CD4-positive, alpha-beta memory T cell (primary cell): ENCODE results near the gene LYPD3. TPM values are rescaled to one million over a fixed set of nuclear protein-coding genes. Genes with fewer than 3 reads are reported as not detected.
A peak's percentile ranks its signal among the peaks of the same experiment; 100 is the strongest.

ENCODE experiments used
- CTCF ChIA-PET: fragments of 350-600 bp; sonication (Branson Sonifier 250); formaldehyde crosslinking; loops from one replicate; lab custom pipeline; 2021; ENCODE audit warnings: inconsistent platforms; ENCODE audit not compliant: partially characterized antibody; lab: Charles Lee
- POLR2A ChIA-PET: fragments of 350-600 bp; sonication (Branson Sonifier 250); formaldehyde crosslinking; loops from one replicate; lab custom pipeline; 2021; ENCODE audit not compliant: partially characterized antibody; lab: Charles Lee
- DNase-seq, 5 donors: peaks; one replicate each; pipeline versions ENCODE4 v3.0.0 to v3.0.0-alpha.2; 2020 to 2022; ENCODE audit warnings: mixed read lengths in 1 of 5
- H3K27ac ChIP-seq: one replicate; pipeline ENCODE4 v1.7.0; 2013; ENCODE audit warnings: low read depth, low read length
- H3K27me3 ChIP-seq: 2 replicates; pipeline ENCODE4 v1.7.0; 2013; ENCODE audit warnings: mild to moderate bottlenecking, low read length, moderate library complexity; ENCODE audit not compliant: insufficient read depth
- H3K36me3 ChIP-seq: 2 replicates; pipeline ENCODE4 v1.7.0; 2013; ENCODE audit warnings: mild to moderate bottlenecking, low read length, moderate library complexity; ENCODE audit not compliant: insufficient read depth
- H3K4me1 ChIP-seq: 2 replicates; pipeline ENCODE4 v1.7.0; 2013; ENCODE audit warnings: mild to moderate bottlenecking, low read length, moderate library complexity; ENCODE audit not compliant: insufficient read depth
- H3K4me3 ChIP-seq, 2 donors: one replicate each; pipeline ENCODE4 v1.7.0; 2013; ENCODE audit warnings: low read length in 2 of 2, mild to moderate bottlenecking in 1 of 2
- H3K9me3 ChIP-seq, 2 donors: one replicate each; pipeline ENCODE4 v1.7.0; 2013; ENCODE audit warnings: low read length in 2 of 2, control low read depth in 1 of 2; ENCODE audit not compliant: control insufficient read depth in 1 of 2
- H3K27ac Mint-ChIP-seq, 7 donors: one replicate each; pipeline ENCODE4 v1.8.0; 2020 to 2021; ENCODE audit warnings: mixed read lengths in 7 of 7, mild to moderate bottlenecking in 6 of 7, inconsistent platforms in 3 of 7, moderate library complexity in 3 of 7
- H3K27me3 Mint-ChIP-seq, 2 donors: one replicate each; pipeline ENCODE4 v1.8.0; 2020 to 2021; ENCODE audit warnings: mixed read lengths in 2 of 2
- H3K36me3 Mint-ChIP-seq, 2 donors: one replicate each; pipeline ENCODE4 v1.8.0; 2020 to 2021; ENCODE audit warnings: mixed read lengths in 2 of 2, inconsistent platforms in 1 of 2, mild to moderate bottlenecking in 1 of 2
- H3K4me1 Mint-ChIP-seq, 4 donors: one replicate each; pipeline ENCODE4 v1.8.0; 2020 to 2021; ENCODE audit warnings: mixed read lengths in 4 of 4, mild to moderate bottlenecking in 1 of 4
- H3K4me3 Mint-ChIP-seq, 8 donors: one replicate each; pipeline ENCODE4 v1.8.0; 2020 to 2021; ENCODE audit warnings: mixed read lengths in 8 of 8, mild to moderate bottlenecking in 7 of 8, moderate library complexity in 6 of 8, inconsistent platforms in 3 of 8
- H3K9me3 Mint-ChIP-seq, 8 donors: one replicate each; pipeline ENCODE4 v1.8.0; 2020 to 2021; ENCODE audit warnings: mixed read lengths in 8 of 8, mild to moderate bottlenecking in 5 of 8, inconsistent platforms in 3 of 8, moderate library complexity in 1 of 8
- intact Hi-C: fragments of 100-400 bp; cut with micrococcal nuclease; formaldehyde crosslinking; loops from one replicate; pipeline ENCODE4 v1.15.1; 2023
- polyA plus RNA-seq, 2 donors: library from polyadenylated mRNA; unstranded; fragments of 300-500 nt; fragmentation: Illumina TruSeq; gene quantifications; one replicate each; pipeline ENCODE4 v1.2.3, GENCODE V29; 2021
- total RNA-seq, 2 experiments: library from RNA; stranded (reverse); gene quantifications; one replicate each; pipeline ENCODE4 v1.2.3, GENCODE V29; 2021

LYPD3 gene
- total and polyA plus RNA-seq, 4 experiments from 2014 or later = 3.3 to 5.9 (median 4.1) TPM

DNA sequence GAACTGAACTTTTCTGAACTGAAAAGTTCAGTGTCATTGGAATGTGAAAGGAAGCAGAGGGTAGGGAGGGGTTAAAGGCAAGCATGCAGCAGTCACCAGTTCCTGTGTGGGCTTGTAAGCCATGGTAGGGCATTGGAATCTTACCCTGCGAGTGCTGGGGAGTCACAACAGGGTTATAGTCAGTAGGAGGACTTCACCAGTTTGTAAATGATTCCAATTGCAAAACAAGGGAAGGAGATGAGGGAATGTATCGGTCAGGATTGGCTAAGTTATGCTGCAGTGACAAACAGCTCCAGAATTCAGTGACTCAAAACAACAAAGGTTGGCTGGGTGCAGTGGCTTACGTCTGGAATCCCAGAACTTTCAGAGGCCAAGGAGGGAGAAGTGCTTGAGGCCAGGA, 12.8 kb downstream of the LYPD3 start:
- Mint-ChIP-seq H3K36me3 (peaks cover 0 to 4% of the 10 kb centered on the region in 2 donors), H3K27ac (peak overlapping the region in 4 of 7 donors; percentile 5 to 78 (median 56)), H3K4me1 (peaks cover 0 to 13% (median 13%) of the 10 kb centered on the region in 4 donors), H3K27me3 (no peaks in the 10 kb centered on the region), H3K4me3 (no peak overlapping the region), H3K9me3 (peaks cover 0 to 5% (median 0%) of the 10 kb centered on the region in 8 donors)
- intact Hi-C loops = no loop called here
- no peaks in the 10 kb centered on the region for H3K27me3 ChIP-seq
- H3K4me1 ChIP-seq = peaks cover 6% of the 10 kb centered on the region
- H3K9me3 ChIP-seq = no peaks in the 10 kb centered on the region
- no peaks in the 10 kb centered on the region for H3K36me3 ChIP-seq
- H3K27ac ChIP-seq = no peak overlapping the region
- ChIA-PET CTCF (interaction anchor here (2.1 to 14.8 kb wide), 2 partner anchors 21 to 68 kb away, joined by 13 to 413 read pairs; no protein-coding TSS in a partner anchor), POLR2A (no interaction called here)
- no peak for DNase-seq
- no peak overlapping the region for H3K4me3 ChIP-seq

DNA sequence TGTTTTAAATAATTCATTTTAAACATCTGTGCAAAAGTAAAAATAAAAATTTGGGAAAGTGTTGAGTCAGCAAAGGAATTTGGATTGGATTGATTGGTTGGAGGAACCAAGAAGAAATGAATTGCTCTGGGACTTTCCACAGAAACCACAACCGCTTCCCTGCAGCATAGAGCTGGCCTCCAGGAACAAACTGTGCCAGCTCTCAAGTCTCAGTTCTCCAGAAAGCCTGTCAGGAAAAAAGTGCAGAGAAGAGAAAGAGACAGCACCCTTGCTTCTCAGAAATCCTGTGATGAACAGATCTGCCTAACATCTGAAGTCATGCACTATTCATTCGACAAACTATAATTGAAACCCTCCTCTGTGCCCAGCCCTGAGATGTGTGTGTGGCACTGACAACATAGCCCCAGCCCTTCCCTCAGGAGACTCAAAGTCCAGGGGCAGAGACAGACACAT, 14.8 kb downstream of the LYPD3 start:
- POLR2A ChIA-PET = interaction anchor here (0.9 to 1.8 kb wide), 3 partner anchors 11 to 69 kb away, joined by 4 to 5 read pairs (median 4); no protein-coding TSS in a partner anchor

DNA sequence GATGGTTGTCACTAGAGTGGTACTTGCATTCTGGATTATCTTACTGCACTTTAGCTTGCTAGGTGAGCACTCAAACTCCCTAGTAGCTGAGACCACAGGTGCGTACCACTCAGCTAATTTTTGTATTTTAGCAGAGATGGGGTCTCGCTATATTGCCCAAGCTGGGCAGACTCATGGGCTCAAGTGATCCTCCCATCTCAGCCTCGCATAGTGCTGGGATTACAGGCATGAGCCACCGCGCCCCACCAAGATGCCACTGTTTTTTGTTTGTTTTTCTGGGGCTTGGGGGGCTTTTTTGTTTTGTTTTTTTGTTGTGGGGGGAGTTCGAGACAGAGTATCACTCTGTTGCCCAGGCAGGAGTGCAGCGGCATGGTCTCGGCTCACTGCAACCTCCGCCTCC, 17.8 kb downstream of the LYPD3 start:
- no peak overlapping the region for H3K4me3 Mint-ChIP-seq
- DNase-seq = no peak
- H3K27me3 Mint-ChIP-seq = no peaks in the 10 kb centered on the region
- Histone ChIP-seq H3K36me3 (no peaks in the 10 kb centered on the region), H3K4me3 (no peak overlapping the region), H3K27me3 (no peaks in the 10 kb centered on the region), H3K9me3 (no peaks in the 10 kb centered on the region), H3K27ac (no peak overlapping the region), H3K4me1 (peaks cover 16% of the 10 kb centered on the region)
- H3K36me3 Mint-ChIP-seq = peaks cover 0 to 4% of the 10 kb centered on the region in 2 donors
- H3K9me3 Mint-ChIP-seq = peaks cover 0 to 5% (median 0%) of the 10 kb centered on the region in 8 donors
- peak overlapping the region in 1 of 7 donors; percentile 35 for H3K27ac Mint-ChIP-seq
- ChIA-PET POLR2A (interaction anchor here (1.0 to 3.7 kb wide), 20 partner anchors 9 to 148 kb away, joined by 3 to 69 read pairs (median 5); partner anchors contain the start of genes ETHE1, IRGQ, PHLDB3 and ZNF576), CTCF (interaction anchor here (0.8 to 21.7 kb wide), 31 partner anchors 10 to 362 kb away, joined by 3 to 835 read pairs (median 8); partner anchors contain the start of genes ETHE1, IRGQ, PHLDB3 and ZNF575)
- intact Hi-C loops = loop anchor here (1.0 to 5.0 kb wide), 6 partner anchors 14 to 340 kb away; partner anchors contain the start of gene PHLDB3
- H3K4me1 Mint-ChIP-seq = peaks cover 12 to 29% (median 23%) of the 10 kb centered on the region in 4 donors

More for the DNA sequence above, 14.8 kb downstream of the LYPD3 start:
- CTCF ChIA-PET = interaction anchor here (0.7 to 14.8 kb wide), 5 partner anchors 10 to 69 kb away, joined by 3 to 413 read pairs (median 3); no protein-coding TSS in a partner anchor
- H3K27me3 ChIP-seq = no peaks in the 10 kb centered on the region
- H3K27me3 Mint-ChIP-seq = no peaks in the 10 kb centered on the region
- peaks cover 0 to 4% of the 10 kb centered on the region in 2 donors for H3K36me3 Mint-ChIP-seq
- peaks cover 7 to 21% (median 18%) of the 10 kb centered on the region in 4 donors for H3K4me1 Mint-ChIP-seq
- no peak overlapping the region for H3K4me3 Mint-ChIP-seq
- peaks cover 16% of the 10 kb centered on the region for H3K4me1 ChIP-seq
- H3K27ac Mint-ChIP-seq = peak overlapping the region in 3 of 7 donors; percentile 12 to 87 (median 83)
- intact Hi-C loops = no loop called here
- DNase-seq = no peak
- no peaks in the 10 kb centered on the region for H3K9me3 ChIP-seq
- H3K4me3 ChIP-seq = no peak overlapping the region
- no peak overlapping the region for H3K27ac ChIP-seq
- H3K36me3 ChIP-seq = no peaks in the 10 kb centered on the region
- peaks cover 0 to 5% (median 0%) of the 10 kb centered on the region in 8 donors for H3K9me3 Mint-ChIP-seq

DNA sequence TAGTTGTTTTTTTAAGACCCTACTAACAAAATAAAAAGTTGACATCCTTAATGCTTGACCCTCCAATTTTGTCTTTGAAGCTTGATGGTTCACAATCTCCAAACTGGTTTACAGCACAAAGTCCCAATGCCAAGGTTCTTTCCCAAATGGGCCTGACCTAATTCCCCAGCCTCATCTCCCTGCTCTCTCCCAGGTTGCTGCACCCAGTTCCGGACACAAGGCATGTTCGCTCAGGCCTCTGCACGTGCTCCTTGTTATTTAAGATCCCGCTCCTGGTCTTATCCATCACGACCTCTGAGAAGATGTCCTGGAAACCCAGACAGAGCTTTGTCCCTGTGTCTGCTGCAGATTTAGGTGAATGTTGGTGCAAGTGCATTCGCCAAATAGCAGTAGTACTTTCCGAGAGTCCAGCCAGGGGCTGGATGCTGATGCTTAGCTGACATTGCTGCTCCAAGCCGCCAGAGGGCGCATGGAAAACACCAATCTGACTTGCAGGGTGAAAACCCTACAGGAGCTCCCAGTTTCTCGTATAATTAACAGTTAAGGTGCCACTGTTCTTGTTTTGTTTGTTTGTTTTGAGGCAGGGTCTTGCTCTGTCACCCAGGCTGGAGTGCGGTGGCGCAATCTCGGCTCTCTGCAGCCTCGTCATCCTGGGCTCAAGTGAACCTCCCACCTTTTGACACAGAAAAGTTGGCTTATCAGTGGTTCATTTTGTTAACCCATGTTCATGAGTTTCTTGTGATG, 18.5 kb downstream of the LYPD3 start:
- Histone ChIP-seq H3K27ac (no peak overlapping the region), H3K27me3 (no peaks in the 10 kb centered on the region), H3K4me3 (no peak overlapping the region), H3K9me3 (no peaks in the 10 kb centered on the region), H3K4me1 (peaks cover 16% of the 10 kb centered on the region), H3K36me3 (no peaks in the 10 kb centered on the region)
- H3K4me1 Mint-ChIP-seq = peaks cover 13 to 29% (median 20%) of the 10 kb centered on the region in 4 donors
- intact Hi-C loops = loop anchor here (1.0 to 5.0 kb wide), 6 partner anchors 14 to 340 kb away; partner anchors contain the start of gene PHLDB3
- H3K27me3 Mint-ChIP-seq = no peaks in the 10 kb centered on the region
- H3K36me3 Mint-ChIP-seq = no peaks in the 10 kb centered on the region
- ChIA-PET CTCF (interaction anchor here (0.8 to 21.7 kb wide), 35 partner anchors 8 to 362 kb away, joined by 3 to 835 read pairs (median 6); partner anchors contain the start of genes ETHE1, IRGQ, PHLDB3 and ZNF575), POLR2A (interaction anchor here (0.6 to 3.7 kb wide), 20 partner anchors 9 to 149 kb away, joined by 3 to 69 read pairs (median 5); partner anchors contain the start of genes ETHE1, IRGQ, PHLDB3 and ZNF576)
- H3K4me3 Mint-ChIP-seq = peak overlapping the region in 2 of 8 donors; percentile 3 to 52
- H3K9me3 Mint-ChIP-seq = peaks cover 0 to 2% (median 0%) of the 10 kb centered on the region in 8 donors
- peak overlapping the region; percentile 54 to 93 (median 75) for H3K27ac Mint-ChIP-seq
- peak; percentile 74 to 81 (median 79) for DNase-seq

DNA sequence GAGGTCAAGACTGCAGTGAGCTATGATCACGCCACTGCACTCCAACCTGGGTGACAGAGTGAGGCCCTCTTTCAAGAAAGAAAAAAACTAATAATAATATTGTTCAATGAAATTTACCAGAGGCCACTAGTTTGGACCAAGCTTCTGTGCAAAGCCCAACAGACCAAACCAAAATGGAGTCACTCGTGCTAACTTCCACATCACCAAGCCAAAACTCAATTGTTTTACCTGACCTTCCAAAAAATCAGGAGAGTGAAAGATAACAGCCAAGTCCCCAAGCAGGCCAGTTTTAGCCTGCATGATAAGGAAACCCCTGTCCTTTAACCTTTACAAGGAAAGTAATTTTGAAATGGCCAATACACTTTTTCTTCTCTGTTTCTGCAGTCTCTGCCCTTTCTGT, 20.0 kb downstream of the LYPD3 start:
- H3K27me3 ChIP-seq = no peaks in the 10 kb centered on the region
- H3K4me3 ChIP-seq = no peak overlapping the region
- H3K27ac ChIP-seq = no peak overlapping the region
- Mint-ChIP-seq H3K27me3 (no peaks in the 10 kb centered on the region), H3K9me3 (no peaks in the 10 kb centered on the region), H3K4me3 (no peak overlapping the region), H3K27ac (peak overlapping the region in 3 of 7 donors; percentile 43 to 74 (median 44)), H3K36me3 (no peaks in the 10 kb centered on the region), H3K4me1 (peaks cover 11 to 34% (median 21%) of the 10 kb centered on the region in 4 donors)
- ChIA-PET CTCF (interaction anchor here (1.0 to 21.7 kb wide), 7 partner anchors 14 to 149 kb away, joined by 3 to 835 read pairs (median 5); partner anchors contain the start of genes ETHE1 and ZNF575), POLR2A (interaction anchor here (1.5 to 2.2 kb wide), 3 partner anchors 18 to 73 kb away, joined by 5 to 10 read pairs (median 10); partner anchors contain the start of gene PHLDB3)
- intact Hi-C loops = loop anchor here (5.0 kb wide), 1 partner anchor 342 kb away; no protein-coding TSS in a partner anchor
- H3K36me3 ChIP-seq = no peaks in the 10 kb centered on the region
- no peaks in the 10 kb centered on the region for H3K9me3 ChIP-seq
- no peak for DNase-seq
- H3K4me1 ChIP-seq = peaks cover 13% of the 10 kb centered on the region

DNA sequence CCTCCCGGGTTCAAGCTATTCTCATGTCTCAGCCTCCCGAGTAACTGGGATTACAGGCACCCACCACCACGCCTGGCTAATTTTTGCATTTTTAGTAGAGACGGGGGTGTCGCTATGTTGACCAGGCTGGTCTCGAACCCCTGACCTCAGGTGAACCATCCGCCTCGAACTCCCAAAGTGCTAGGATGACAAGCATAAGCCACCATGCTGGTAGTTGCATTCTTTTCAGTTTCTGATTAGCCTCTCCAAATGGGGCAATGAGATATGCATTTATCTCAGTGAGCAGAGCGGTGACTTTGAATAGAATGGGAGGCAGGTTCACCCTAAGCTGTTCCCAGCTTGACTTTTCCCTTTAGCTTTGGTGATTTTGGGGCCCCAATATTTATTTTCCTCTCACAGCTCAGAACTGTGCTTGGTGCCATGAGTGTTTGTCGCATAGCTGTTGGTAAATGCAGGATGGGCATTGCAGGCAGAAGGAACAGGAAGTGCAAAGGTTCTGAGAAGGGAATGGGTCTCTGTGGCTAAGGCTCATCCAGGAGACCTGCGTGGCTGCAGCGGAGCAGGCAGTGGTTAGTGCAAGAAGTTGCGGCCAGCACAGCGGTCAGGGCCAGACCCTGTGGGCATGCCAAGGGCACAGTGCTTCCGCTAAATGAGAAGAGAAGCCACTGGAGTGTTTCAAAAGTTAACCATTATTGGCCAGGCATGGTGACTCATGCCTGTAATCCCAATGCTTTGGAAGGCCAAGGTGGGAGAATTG, 20.7 kb downstream of the LYPD3 start:
- H3K27me3 Mint-ChIP-seq = no peaks in the 10 kb centered on the region
- H3K4me1 Mint-ChIP-seq = peaks cover 15 to 39% (median 24%) of the 10 kb centered on the region in 4 donors
- Histone ChIP-seq H3K4me1 (peaks cover 19% of the 10 kb centered on the region), H3K9me3 (no peaks in the 10 kb centered on the region), H3K4me3 (no peak overlapping the region), H3K27ac (no peak overlapping the region), H3K36me3 (no peaks in the 10 kb centered on the region), H3K27me3 (no peaks in the 10 kb centered on the region)
- intact Hi-C loops = loop anchor here (5.0 kb wide), 1 partner anchor 343 kb away; no protein-coding TSS in a partner anchor
- CTCF ChIA-PET = interaction anchor here (1.0 to 21.7 kb wide), 8 partner anchors 13 to 150 kb away, joined by 3 to 835 read pairs (median 4); partner anchors contain the start of genes ETHE1 and ZNF575
- DNase-seq = no peak
- H3K4me3 Mint-ChIP-seq = no peak overlapping the region
- POLR2A ChIA-PET = interaction anchor here (1.5 to 2.2 kb wide), 3 partner anchors 19 to 74 kb away, joined by 5 to 10 read pairs (median 10); partner anchors contain the start of gene PHLDB3
- peak overlapping the region in 6 of 7 donors; percentile 35 to 88 (median 57) for H3K27ac Mint-ChIP-seq
- no peaks in the 10 kb centered on the region for H3K36me3 Mint-ChIP-seq
- no peaks in the 10 kb centered on the region for H3K9me3 Mint-ChIP-seq
